GM18873 (cell line): ENCODE results near the gene CDC73.
A peak's percentile ranks its signal among the peaks of the same experiment; 100 is the strongest.

Source experiments
- ATAC-seq: cut with Tn5 transposase; IDR thresholded peaks from one replicate; pipeline ENCODE4 v1.9.1; 2021; ENCODE audit warnings: mild to moderate bottlenecking, moderate library complexity, moderate number of reproducible peaks; ENCODE audit not compliant: unreplicated experiment, low FRiP score

The CDC73 gene

DNA sequence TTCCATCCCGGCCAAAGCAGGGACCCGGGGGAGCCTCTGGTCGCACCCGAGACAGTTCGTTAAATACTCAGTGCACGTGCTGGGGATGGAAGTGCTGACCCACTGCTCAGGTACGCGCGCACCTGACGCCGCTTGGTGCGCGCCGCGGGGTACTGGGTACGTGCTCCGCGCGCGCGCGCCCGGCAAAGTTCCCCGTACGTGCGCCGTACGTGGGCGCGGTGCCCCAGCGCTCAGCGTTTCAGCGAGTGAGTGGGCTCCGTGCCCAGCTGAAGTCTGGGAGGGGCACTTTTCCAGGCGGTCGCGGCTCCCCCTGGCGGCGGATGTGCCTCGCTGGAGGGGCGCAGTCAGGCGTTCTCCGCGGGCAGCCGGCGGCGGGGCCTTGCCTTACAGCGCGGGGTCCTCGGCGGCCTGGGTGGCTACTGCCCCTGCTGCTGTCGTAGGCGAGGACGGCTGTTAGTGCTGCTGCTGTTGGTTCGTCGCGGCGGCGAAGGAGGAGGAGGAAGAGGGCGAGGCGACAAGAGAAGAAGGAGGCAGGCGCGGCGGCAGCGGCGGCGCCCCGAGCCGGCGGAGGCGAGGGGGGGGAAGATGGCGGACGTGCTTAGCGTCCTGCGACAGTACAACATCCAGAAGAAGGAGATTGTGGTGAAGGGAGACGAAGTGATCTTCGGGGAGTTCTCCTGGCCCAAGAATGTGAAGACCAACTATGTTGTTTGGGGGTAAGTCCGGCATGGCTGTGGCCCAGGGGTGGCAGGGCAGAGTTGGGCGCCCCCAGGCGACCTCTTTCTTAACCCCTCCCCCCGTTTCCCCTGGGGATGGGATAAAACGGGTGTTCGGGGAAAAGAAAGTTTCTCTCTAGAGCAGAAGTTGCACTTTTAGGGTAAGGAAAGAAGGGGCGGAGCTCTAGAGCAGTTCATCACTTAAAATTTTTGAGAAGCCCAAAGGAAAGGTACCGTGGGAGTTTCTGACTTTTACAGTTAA is at the start of gene CDC73:
Gene CDC73, plus strand, starts transcription at position 416 of the 978 bp plus-strand sequence. Its CDS starts 170 bp downstream, at position 586.
- peak; percentile 92 for ATAC-seq

DNA sequence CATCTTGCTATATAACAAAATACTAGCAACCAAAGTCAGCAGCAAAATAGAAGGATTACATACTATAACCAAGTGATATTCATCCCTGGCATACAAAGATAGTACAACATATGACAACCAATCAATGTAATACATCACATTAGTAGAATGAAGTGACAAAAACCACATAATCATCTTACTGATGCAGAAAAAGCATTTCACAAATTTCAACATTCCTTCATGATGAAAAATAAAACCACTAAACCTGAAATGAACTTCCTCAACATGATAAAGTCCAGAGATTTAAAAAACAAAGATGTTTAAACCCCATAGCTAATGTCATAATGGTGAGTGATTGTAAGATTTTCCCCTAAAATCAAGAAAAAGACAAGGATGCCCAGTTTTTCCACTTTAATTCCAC is 43.8 kb upstream of the CDC73 start:
- no peak for ATAC-seq

DNA sequence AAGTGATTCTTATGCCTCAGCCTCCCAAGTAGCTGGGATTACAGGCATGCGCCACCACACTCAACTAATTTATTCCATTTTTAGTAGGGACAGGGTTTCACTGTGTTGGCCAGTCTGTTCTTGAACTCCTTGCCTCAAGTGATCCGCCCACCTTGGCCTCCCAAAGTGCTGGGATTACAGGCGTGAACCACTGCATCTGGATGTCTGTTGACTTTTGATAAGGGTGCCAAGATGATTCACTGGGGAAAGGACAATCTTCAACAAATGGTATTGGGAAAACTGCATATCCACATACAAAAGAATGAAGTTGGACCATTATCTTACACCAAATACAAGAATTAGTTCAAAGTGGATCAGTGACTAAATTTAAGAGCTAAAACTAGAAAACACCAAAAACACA is 42.6 kb upstream of the CDC73 start:
- no peak for ATAC-seq

DNA sequence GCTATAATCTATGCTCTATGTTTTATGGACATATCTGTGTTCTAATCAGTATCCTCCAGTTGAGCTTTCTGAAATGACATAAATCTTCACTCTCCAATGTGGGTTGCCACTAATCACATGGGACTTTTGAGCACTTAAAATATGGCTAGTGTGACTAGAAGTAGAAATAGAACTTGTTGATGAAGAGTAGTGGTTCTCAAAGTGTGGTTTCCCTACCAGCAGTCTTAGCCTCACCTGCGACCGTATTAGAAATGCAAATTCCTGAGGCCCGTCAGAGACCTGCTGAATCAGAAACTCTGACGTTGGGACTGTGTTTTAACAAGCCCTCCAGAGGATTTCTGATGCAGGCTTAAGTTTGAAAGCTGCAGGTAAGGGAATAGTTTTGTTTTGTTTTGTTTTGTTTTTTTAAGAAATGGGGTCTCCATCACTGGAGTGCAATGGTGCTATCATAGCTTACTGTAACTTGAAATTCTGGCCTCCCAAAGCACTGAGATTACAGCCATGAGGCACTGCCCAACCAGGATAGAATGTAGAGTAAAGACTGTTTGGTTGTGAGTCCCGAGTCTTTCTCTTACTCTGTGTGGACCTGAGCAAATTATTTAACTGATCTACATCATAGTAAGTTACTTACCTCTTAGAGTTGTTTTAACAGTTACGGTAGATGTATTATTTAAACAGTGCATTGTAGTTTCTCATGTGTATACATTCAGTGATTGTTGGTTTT is 38.3 kb upstream of the CDC73 start:
- ATAC-seq: peak; percentile 96

DNA sequence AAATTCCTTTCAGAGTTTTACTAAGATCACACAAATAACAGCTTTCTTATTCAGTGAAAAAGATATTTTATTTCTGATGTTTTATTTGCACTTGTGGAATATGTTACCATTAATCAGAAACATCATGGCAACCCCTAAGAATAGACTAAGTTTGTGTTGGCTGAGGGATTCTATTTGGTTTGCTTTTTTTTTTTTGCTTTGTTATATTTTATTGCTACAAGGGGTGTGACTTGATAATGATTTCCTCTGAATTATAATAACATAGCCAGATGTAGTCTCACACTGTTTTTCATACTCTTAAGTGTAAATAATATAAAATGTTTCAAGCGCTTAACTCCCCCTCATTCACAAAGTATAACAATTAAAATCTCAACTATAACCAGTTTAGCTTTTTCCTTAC is 36.6 kb upstream of the CDC73 start:
- no peak for ATAC-seq

DNA sequence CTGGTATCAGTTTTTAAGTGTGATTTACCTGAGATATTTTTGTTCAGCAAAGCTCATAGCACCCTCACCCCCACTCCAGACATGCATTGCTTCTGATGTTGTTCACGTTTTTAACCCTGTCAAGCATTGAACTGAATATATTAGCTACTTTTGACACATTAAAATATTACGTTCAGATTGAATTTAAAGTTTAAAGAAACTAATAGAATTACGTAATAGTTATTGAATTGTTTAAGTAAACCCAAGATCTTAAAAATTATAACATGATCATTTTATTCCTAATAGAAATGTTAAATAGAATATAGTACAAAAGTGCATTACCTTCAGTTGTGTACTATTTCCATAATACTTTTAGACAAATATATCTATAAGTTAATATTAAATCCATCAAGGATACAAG is 35.5 kb upstream of the CDC73 start:
- no peak for ATAC-seq

DNA sequence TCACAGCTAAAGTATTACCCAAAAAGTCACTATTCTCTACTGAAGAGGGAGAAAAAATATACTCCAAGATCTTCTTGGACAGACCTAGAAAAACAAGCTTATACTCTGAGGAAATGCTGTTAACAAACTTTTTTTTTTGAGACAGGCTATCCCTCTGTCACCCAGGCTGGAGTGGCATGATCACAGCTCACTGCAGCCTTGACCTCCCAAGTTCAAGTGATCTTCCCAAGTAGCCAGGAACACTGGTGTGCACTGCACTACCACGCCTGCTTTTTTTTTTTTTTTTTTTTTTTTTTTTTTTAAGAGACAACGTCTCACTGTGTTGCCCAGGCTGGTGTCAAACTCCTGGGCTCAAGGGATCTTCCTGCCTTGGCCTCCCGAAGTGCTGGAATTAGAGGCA is 33.9 kb upstream of the CDC73 start:
- ATAC-seq: no peak

DNA sequence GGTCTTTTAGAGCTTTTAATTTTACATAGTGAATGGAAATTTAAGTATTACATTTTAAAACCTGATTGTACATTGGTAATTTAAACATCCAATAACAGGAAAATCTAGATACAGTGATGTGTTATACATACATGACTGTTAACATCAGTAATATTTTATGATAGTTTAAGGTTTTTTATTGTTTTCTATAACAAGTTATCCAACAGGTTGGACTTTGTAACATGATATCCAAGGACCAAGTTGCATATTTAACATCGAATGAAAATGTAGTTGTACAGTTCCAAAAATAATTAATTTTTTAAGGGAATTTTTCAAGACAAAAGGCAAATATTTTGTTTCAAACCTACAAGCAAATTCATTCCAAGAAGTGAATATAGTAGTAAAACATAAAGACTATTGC is 31.0 kb upstream of the CDC73 start:
- no peak for ATAC-seq

DNA sequence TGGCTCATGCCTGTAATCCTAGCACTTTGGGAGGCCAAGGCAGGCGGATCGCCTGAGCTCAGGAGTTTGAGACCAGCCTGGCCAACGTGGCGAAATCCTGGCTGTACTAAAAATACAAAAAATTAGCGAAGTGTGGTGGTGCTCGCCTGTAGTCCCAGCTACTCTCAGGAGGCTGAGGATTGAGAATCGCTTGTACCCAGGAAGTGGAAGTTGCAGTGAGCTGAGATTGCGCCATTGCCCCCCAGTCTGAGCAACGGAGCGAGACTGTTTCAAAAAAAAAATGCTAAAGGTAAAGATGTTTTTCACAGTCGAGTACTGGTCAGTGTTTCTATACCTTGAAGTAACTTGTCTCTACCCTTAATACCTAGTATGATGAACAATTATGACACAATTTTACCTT is 27.7 kb upstream of the CDC73 start:
- ATAC-seq: no peak

DNA sequence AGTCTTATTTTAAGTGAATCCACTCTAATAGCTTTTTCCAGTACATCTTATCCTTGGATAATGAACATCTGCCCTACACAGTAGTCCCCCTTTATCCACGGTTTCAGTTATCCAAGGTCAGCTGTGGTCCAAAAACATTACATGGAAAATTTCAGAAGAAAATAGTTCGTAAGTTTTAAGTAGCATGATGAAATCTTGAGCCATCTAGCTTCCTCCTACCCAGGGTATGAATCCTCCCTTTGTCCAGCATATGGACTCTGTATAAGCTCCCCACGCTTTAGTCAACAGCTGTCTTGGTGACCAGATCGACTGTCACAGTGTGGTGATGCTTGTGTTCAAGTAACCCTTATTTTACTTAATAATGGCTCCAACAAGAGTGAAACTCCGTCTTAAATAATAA is 19.2 kb upstream of the CDC73 start:
- ATAC-seq: no peak

DNA sequence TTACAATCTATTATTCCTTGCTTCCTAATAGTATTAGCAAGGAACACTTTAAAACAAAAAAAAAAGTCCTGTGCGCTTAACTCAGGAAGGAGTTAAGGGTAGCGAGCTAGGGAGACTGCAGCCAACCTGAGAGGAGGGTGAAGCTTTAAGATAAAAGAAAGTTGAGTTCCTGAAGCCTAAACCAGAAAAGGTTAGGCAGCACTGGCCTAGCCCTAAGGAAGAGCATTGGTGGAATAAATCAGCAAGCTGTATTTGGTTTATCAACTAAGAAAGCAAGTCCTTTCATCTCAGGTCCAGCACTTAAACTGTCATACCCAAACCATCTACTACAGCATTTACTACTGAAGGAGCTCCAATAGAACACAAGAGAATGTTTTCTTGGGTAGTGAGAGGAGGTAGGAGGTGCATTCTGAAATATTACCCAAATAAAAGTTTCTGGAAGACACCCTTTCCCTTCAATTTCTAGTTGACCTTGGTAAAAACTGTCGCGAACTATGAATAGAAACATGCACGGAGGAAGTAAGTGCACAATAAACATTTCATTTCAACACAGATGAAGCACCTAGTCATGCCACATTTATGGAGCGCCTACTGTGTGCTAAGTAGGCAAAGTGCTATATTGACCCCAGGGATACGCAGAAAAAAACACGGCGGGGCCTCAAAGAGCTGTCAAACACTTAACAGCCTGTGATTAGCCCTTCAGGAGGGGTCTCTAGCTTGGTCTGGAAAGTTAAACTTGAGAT is 17.9 kb upstream of the CDC73 start:
- no peak for ATAC-seq

DNA sequence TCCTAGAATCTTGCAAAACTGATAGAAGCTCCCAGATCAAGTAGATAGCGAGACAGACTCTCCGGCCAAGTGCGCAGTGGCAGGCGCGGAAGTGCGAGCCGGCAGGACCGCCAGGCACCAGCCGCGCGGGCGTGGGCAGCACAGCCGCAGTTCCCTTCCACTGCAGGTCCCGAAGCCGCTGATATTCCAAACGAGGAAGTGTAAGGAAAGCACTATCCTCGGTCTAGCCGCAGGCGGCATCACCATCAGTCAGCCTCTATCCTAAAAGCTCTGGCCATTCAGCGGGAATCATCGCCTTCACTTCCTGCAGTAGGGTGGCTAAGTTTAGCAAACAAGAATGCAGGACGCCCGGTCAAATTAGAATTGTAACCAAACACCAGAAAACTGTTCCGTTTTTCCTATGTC is 17.3 kb upstream of the CDC73 start:
- ATAC-seq: peak; percentile 26

DNA sequence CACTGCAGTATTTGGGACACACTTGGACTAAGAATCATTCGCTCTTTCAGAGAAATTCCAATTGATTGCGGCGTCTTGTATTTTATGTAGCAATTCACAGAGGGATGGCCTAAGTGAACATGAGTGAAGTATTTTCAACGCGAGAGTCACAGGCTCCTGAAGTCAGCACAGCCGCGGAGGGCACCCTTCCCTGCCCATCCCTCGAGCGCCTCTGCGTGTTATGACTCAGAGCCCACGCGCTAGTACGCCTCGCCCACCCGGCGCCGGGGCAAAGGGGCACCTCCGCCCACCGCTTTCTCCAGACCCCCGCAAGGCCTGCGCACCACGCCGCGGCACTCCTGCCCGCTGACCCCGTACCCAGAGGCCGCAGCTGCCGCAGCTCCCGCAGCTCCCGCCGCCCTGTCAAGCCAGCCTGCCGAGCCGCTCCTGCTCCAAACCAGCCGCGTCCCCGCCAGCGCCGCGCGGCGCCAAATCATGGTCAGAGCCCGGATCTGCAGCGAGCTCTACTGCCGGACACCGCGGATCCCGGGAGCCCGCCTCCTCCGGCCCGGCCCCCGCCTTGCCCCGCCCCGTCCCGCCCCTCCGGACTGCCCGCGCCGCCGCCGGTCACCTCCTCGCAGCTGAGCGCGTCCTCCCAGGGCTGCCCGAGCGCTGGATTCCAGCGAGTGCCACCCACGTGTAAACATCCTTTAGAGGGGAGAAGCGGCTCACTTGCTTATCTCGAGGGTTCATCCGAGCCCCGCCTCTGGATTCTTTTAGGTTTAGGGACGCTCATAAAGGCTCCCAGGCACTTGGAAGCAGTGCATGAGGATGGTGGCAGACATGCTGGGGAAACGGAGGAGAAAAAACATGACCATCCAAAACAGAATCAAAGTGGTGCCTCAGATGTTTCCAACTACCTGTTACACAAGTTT is 16.7 kb upstream of the CDC73 start, which contains the start of gene GLRX2:
Gene GLRX2, minus strand, starts transcription at position 508 of the 914 bp plus-strand sequence. Its CDS starts 32 bp downstream, at position 476.
- ATAC-seq: peak; percentile 81

DNA sequence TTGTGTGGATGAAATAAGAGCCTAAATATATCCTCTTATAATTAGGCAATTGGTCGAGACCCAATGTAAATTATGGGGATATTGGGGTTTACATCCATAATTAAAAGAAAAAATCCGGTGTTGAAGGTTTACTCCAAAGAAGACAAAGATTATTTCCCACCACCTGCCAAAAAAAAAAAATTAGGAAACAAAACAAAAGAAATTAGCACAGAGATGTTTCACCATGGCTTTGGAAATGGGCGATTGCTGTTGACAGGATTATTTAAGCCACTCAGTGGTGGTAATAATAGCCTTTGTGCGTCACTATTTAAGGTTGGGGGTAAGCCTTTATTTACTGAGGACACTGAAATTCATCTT is 16.0 kb upstream of the CDC73 start:
- no peak for ATAC-seq

DNA sequence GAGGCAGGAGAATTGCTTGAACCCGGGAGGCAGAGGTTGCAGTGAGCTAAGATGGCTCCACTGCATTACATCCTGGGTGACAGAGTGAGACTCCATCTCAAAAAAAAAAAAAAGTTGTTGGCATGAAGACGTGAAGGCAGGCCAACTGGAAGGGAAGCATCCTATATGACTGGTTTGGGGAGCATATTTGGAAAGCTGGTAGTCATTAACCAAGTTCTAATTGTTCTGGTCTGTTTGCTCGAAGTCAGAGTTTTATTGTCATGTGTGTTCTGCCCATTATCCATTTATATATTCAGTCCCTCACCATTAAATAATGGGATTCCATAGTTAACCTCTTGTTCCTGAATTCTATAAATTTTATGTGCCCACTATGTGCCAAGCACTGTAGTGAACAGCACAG is 13.4 kb upstream of the CDC73 start:
- no peak for ATAC-seq

DNA sequence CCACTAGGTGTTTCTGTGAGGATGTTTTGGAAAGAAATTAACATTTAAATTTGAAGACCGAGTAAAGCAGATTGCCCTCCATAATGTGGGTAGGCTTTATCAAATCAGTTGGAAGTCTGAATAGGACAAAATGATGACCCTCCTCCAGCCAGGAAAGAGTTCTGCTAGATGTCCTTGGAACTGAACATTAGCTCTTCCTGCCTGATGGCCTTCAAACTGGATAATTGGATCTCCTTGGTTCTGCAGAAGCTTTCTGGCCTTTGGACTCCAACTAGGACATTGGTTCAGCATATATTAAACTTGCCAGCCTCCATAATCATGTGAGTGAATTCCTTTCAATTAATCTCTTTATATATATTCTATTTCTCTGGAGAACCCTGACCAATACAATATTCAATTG is 12.2 kb upstream of the CDC73 start:
- ATAC-seq: no peak

DNA sequence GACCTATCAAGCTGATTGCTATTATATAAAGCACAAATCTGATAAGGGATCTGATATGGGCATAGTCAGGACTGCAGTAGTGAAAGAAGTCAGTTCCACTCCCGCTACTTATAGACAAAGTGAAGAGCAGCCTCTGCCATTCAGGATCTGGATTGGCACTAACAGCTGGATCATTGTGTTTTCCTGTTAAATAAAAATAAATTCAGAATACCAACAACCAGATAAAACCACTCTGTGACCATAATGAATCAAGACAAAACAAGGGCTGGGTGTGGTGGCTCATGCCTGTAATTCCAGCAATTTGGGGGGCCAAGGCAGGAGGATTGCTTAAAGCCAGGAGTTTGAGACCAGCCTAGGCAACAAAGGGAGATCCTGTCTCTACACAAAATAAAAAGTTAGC is 11.6 kb upstream of the CDC73 start:
- no peak for ATAC-seq

DNA sequence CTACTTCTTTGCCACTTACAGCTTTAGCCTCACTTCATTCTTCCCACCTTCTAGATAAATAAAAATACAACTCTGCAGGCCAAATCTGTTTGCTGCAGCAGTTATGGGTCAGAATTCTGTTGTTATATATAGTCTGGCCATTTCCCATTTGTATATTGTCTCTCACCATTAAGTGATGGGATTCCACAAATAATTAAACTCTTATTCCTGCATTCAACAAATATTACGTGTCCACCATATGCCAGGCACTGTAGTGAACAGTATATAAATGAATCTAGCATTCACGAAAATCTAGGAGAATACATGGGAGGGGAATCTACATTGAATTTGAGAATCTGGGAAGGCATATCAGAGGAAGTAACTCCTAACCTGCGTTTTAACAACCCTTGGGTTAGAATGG is 11.0 kb upstream of the CDC73 start:
- no peak for ATAC-seq

DNA sequence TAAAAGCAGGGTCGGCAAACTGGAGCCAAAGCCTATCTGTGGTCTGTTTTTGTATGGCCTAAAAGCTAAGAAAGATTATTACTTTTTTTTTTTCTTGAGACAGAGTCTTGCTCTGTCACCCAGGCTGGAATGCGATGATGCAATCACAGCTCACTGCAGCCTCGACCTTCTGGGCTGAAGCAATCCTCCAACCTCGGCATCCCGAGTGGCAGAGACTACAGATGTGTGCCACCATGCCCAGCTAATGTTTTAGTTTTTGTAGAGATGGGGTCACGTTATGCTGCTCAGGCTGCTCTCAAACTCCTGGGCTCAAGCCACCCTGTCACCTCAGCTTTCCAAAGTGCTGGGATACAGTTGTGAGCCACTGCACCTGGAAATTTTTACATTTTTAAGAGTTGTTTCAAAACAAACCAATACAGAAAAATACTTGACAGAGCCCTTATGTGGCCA is 10.2 kb upstream of the CDC73 start:
- ATAC-seq: no peak
